Measurements from ENCODE around the gene PSD.
A peak's percentile ranks its signal among the peaks of the same experiment; 100 is the strongest.

PSD gene

GRCh38 chr10:102402512-102402896, 16.1 kb downstream of the PSD start:
- DNase-seq (ENCODE audit: low read depth) = no peak

DNA sequence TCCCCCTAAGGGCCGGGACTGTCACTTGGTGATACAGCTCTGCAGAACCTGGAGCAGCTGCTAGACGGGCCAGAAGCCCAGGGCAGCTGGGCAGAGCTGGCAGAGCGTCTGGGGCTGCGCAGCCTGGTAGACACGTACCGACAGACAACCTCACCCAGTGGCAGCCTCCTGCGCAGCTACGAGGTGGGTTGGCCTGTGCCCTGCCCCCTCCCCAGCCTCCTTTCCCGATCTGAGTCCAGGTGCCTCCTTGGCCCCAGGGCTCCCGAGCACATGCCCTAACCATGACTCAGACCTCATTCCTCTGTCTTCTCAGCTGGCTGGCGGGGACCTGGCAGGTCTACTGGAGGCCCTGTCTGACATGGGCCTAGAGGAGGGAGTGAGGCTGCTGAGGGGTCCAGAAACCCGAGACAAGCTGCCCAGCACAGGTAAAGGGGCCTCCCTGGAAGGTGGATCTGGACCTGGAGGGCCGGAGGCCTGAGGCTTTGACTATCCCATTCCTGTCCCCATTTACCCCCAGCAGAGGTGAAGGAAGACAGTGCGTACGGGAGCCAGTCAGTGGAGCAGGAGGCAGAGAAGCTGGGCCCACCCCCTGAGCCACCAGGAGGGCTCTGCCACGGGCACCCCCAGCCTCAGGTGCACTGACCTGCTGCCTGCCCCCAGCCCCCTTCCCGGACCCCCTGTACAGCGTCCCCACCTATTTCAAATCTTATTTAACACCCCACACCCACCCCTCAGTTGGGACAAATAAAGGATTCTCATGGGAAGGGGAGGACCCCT, 16.7 kb downstream of the PSD start:
- DNase-seq (ENCODE audit: low read depth) = no peak

DNA sequence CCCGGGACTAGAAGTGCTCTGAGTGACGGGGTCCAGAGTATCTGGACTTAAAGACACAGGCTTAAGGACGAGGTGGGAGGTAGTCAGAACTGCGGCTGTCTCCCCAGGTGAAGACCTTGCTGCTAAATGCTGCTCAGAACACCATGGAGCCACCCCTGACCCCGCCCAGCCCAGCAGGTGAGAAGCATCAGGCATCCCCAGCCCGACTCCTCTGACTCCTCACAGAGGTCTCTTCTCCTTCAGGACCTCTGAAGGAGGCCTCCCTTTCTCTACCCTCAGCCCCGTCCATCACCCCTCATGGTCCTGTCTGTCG, 17.3 kb downstream of the PSD start:
- DNase-seq (ENCODE audit: low read depth) = no peak

- no peak for DNase-seq (ENCODE audit: low read depth)
Observed at GRCh38 chr10:102400598-102401341, 17.8 kb downstream of the PSD start.

DNA sequence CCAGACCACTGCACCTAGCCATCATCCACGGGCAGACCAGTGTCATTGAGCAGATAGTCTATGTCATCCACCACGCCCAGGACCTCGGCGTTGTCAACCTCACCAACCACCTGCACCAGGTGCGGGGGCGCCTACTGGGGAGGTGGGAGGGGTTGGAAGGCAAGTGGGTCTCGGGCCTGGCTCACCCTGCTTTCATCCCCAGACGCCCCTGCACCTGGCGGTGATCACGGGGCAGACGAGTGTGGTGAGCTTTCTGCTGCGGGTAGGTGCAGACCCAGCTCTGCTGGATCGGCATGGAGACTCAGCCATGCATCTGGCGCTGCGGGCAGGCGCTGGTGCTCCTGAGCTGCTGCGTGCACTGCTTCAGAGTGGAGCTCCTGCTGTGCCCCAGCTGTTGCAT, 18.5 kb downstream of the PSD start:
- no peak for DNase-seq (ENCODE audit: low read depth)

DNA sequence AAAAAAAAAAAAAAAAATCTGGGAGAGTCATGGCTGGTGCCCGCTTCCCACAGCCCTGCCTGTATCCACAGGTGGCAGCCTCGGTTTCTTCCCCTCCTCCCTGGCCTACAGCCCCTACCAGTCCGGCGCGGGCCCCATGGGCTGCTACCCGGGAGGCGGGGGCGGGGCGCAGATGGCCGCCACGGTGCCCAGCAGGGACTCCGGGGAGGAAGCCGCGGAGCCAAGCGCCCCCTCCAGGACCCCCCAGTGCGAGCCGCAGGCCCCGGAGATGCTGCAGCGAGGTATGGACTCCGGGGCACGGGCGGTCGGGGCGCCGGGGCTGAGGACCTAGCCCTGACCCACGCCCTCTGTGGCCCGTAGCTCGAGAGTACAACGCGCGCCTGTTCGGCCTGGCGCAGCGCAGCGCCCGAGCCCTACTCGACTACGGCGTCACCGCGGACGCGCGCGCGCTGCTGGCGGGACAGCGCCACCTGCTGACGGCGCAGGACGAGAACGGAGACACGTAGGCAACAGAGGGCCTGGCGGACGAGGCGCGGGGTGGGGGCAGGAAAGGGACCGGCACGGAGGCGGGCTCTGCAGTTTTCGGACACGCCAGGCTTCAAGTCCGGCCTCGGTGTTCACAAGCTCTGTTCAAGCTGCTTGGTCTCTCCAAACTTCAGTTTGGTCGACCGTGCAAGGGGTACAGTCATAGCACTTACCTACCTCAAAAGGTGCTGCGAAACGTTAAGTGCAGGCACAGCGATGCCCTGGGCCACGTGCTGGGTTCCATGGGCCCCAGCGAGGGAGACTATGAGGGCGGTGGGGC, 19.2 kb downstream of the PSD start:
- peak; percentile 78 for DNase-seq (ENCODE audit: low read depth)

GRCh38 chr10:102398172-102399020, 20.2 kb downstream of the PSD start:
- no peak for DNase-seq (ENCODE audit: low read depth)

GRCh38 chr10:102397222-102398171, 21.1 kb downstream of the PSD start:
- no peak for DNase-seq (ENCODE audit: low read depth)

DNA sequence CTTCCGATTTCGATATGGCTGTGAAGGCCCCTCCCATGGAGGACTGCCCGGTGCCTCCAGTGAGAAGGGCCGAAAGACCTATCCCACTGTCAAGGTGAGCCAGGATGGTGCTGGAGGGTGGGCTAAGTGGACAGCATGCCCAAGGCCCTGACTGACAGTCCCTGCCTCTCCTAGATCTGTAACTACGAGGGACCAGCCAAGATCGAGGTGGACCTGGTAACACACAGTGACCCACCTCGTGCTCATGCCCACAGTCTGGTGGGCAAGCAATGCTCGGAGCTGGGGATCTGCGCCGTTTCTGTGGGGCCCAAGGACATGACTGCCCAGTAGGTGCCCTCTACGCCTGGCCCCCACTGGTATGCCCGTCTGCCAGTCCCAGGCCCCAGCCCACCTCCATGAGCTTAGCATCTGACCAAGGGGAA, 21.8 kb downstream of the PSD start:
- no peak for DNase-seq (ENCODE audit: low read depth)

DNA sequence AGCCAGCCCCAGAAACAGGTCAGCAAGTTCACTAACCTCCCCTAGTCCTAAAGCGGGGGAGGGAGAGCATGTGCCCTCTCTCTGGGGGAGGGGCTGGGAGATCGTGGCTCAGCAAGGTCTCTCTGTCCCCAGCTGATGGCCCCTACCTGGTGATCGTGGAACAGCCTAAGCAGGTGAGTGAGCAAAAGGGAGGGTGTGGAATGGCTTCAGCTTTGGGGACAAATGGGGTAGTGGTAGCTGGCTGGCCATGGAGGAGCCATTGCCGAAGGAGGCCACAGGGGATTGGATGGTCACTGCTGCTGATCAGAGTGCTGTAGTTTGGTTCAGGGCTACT, 22.3 kb downstream of the PSD start:
- no peak for DNase-seq (ENCODE audit: low read depth)

GRCh38 chr10:102395400-102396316, 22.9 kb downstream of the PSD start, which contains the start of gene NFKB2:
Gene NFKB2, plus strand, starts transcription at chr10:102395705. Its CDS starts 255 bp downstream, at chr10:102395960.
- DNase-seq (ENCODE audit: low read depth) = peak; percentile 88

- peak; percentile 46 for DNase-seq (ENCODE audit: low read depth)
Observed at GRCh38 chr10:102394801-102395399, 23.7 kb downstream of the PSD start.

DNA sequence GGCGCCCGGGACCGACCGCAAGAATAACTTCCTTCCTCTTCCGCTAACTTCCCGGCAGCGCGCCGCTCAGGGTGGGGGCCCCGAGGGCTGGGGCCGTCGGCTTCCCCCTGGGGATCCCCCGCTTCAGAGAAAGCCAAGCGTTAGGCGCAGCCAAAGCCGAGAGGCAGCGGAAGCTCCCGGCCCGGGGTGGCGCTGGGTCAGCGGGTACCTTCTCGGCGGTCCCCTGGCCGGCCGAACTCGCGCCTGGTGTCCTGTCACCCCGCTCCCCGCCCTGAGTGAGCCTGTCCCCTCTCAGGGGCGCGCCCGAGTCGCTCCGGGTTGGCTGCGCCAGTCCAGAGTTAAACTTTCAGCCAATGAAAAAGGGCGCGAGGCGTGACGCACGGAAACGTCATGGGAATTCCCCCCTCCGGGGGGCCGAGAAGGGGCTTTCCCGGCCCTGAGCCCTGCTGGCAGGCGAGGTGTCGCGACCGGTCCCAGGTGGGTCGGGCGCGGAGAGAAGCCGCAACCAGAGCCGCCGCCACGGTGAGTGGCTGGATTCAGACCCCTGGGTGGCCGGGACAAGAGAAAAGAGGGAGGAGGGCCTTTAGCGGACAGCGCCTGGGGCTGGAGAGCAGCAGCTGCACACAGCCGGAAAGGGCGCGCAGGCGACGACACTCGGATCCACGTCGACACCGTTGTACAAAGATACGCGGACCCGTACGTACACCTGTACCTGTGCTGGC, 24.3 kb downstream of the PSD start:
- peak; percentile 98 for DNase-seq (ENCODE audit: low read depth)

DNA sequence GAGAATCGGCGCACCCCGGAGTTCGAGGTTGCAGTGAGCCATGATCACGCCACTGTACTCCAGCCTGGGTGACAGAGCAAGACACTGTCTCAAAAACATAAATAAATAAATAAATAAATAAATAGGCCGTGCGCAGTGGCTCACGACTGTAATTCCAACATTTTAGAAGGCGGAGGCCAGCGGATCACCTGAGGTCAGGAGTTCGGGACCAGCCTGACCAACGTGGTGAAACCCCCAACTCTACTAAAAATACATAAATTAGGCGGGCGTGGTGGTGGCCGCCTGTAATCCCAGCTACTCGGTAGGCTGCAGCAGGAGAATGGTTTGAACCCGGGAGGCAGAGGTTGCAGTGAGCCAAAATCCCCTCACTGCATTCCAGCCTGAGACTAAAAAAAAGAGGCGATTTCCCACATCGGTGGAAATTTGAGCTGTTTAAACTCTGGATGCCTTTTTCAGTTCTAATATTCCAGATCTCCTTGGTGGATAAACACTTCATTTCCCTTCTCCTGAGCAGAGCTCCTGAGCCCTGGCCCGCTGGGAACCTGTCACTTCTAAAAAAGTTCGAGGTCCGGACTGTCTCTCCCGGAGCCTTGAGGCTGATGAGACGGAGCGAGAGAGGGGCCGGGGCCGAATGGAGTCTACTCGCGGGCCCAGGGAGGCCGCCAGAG, 25.0 kb downstream of the PSD start:
- no peak for DNase-seq (ENCODE audit: low read depth)

DNA sequence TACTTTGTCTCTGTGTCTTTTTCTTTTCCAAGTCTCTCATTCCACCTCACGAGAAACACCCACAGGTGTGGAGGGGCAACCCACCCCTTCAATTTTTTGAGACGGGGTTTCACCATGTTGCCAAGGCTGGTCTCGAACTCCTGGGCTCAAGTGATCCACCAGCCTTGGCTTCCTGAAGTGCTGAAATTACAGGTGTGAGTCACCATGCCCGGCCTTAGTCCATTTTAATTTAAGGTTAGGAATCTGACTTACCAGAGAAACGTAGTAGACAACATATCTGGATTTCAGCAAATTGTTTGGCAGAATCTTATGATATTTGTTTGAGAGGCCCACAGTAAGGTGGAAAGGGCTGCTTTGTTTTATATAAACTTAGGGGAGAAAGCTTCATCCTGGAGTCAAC, 26.3 kb downstream of the PSD start:
- no peak for DNase-seq (ENCODE audit: low read depth)

GRCh38 chr10:102389894-102390293, 28.7 kb downstream of the PSD start:
- no peak for DNase-seq (ENCODE audit: low read depth)

DNA sequence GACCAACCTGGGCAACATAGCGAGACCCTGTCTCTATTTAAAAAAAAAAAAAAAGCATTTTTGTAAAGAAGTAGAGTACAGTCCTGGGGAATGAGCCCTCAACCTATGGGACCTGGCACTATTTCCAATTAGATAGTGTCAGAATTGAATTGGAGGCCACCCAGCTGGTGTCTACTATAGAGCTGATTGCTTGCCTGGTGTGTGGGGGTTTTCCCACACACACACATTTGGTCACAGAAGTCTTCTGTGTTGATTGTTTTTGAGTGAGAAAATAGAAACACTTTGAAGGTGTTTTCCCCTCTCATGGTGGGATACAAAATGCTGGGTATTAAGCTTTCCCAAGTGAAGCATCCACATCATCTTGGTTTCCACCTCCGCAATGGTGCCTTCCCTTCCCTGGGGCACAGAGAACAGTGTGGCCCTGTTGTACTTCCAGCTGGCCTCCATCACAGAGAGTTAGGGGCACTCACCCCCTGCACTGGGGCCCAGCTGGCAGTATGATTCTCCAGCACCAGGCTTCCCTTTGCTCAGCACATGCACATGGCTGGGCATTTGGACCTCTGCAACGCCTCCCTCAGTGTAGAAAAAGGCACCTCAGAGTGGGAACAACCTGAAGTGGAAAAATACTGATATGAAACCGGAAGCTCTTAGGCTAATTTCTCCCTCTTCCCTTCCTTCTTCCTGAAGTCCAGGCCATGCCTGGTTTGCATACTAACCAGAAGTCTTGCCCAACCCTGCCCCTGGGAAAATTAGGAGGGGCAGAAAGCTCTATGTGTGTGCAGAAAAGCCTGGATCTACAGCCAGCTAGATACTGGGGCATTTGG, 33.8 kb downstream of the PSD start:
- no peak for DNase-seq (ENCODE audit: low read depth)

All from stimulated activated CD4-positive, alpha-beta T cell treated with anti-CD3 and anti-CD28 coated beads, Interleukin-2, amount 100 ng/mL, for 4 hours (primary cell).